ENCODE data around the gene E2F4.
A peak's percentile ranks its signal among the peaks of the same experiment; 100 is the strongest.

Gene E2F4

DNA sequence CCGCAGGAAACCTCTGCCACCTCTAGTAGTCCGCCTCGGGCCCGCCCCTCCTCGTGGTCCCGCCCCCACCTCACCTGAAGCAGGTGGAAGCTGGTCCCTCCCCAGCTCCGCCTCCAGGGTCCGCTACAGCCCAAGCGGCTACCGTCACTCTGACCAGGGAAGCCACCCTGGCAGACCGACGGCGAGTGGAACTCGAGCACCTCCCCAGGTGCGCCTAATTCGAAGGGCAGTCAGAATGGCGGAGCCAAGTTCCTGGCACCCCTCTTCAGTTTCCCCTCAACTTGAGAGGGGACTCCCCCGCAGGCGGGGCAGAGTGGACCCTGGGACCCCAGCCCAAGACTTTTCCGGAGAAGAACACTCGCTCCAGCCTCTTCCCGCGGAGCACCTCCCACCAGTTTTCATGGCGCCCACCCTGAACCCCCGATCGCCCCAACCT lies 54.8 kb downstream of the E2F4 start:
- H4K5ac ChIP-seq (ENCODE audit: low read length), result no peak overlapping the region
- H3K4me1 ChIP-seq (ENCODE audit: control insufficient read depth, low read depth, low read length), result peaks cover 21% of the 10 kb centered on the region
- H2BK15ac ChIP-seq (replicated peaks; ENCODE audit: low read depth), result no peak overlapping the region
- H4K8ac ChIP-seq (ENCODE audit: low read depth, low read length), result no peak overlapping the region
- peaks cover 4% of the 10 kb centered on the region for H3K27me3 ChIP-seq (ENCODE audit: insufficient read depth, low read length, poor library complexity)
- peak overlapping the region; percentile 85 for H3K9ac ChIP-seq (ENCODE audit: low read length)
- H3K27ac ChIP-seq (ENCODE audit: low read depth, low read length), result peak overlapping the region; percentile 90
- peak overlapping the region; percentile 82 for H3K4me3 ChIP-seq (ENCODE audit: low read length)
- DNase-seq, result peak; percentile 94
- WGBS (ENCODE audit: extremely low coverage, insufficient coverage, low lambda C conversion rate), result no CpG with 5 or more reads among the region's 26 CpGs
- no peak overlapping the region for H2BK120ac ChIP-seq (ENCODE audit: low read depth, low read length)
- H3K79me2 ChIP-seq (ENCODE audit: control insufficient read depth, insufficient read depth, low read length), result peaks cover 12% of the 10 kb centered on the region
- peak overlapping the region; percentile 94 for H3K56ac ChIP-seq (ENCODE audit: low read length)
- no peak overlapping the region for H2AK5ac ChIP-seq (ENCODE audit: low read length)
- H3K36me3 ChIP-seq (ENCODE audit: control insufficient read depth, insufficient read depth, low read length), result no peaks in the 10 kb centered on the region
- no peak overlapping the region for H3K4ac ChIP-seq (ENCODE audit: low read depth, low read length)
- H3K79me1 ChIP-seq (ENCODE audit: low read length), result peaks cover 12% of the 10 kb centered on the region
- H3K4me2 ChIP-seq (ENCODE audit: low read length), result peak overlapping the region; percentile 65
- peak overlapping the region; percentile 29 for H3K23ac ChIP-seq (ENCODE audit: low read length)
- H2BK5ac ChIP-seq (ENCODE audit: low read length), result peak overlapping the region; percentile 50
- peak overlapping the region; percentile 19 for H3K18ac ChIP-seq (ENCODE audit: low read length)

DNA sequence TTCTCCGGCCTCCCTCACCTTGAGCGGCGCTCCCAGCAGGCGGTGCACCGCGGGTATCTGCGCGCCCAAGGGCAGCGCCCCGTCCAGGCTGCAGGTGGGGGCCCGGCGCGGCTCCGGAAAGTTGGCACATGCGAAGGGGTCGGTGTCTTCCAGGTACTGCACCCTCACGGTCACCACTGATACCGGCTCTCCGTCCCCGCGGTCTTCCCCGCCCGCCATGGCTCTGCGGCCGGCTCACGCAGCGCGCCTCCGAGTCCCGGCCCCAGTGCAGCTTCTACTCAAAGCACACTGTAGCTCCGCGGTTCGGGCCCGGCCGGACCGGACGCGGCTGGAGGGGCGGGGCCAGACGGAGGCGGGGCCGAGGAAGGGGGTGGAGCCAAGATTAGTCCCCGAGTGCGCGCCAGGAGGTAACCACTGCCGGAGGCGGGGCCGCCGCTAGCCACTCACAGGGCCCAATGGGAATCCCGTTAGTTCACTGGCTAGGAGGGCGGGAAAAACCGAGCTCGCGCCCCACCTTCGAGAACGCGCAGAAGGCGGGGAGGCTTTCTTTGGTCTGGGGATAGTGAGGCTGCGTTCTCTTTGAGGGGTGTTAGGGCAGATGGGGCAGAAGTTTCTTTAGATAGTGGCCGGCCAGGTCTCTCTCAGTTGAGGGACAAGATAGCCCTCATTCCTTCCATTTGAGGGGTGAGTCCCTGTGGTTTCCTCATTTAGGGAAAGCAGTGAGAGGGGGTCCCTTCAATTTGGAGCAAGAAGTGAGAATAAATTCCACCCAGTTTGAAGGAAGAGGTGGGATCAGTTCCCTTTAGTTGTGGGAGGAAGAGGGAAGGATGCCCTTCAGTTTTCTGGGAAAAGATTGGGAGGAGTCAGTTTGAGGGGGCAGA lies 55.5 kb downstream of the E2F4 start, which contains the start of gene FHOD1:
Gene FHOD1, minus strand, starts transcription at position 290 of the 881 bp plus-strand sequence. Its CDS starts 71 bp downstream, at position 219.
- H3K27ac ChIP-seq (ENCODE audit: low read depth, low read length), result peak within 1 kb of the TSS; percentile 90

DNA sequence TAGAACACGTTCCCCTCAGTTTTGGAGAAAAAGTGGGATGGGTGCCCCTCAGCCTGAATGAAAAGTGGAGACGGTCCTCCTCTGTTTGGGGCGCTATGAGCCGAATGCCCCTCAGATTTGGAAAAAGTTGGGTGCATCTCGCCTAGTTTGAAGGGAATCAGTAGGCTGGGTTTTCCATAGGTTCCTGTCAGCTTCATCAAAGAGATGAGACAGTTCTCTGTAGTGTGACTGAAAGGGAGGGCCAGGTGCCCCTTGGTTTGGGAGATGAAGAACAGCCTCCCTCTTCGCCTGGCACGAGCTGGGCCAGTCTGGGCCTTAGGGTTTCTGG lies 56.1 kb downstream of the E2F4 start:
- Histone ChIP-seq H3K27me3 (ENCODE audit: insufficient read depth, low read length, poor library complexity) (peaks cover 4% of the 10 kb centered on the region), H4K8ac (ENCODE audit: low read depth, low read length) (no peak overlapping the region), H3K4me1 (ENCODE audit: control insufficient read depth, low read depth, low read length) (peaks cover 19% of the 10 kb centered on the region), H2AK5ac (ENCODE audit: low read length) (no peak overlapping the region), H3K4me2 (ENCODE audit: low read length) (peak overlapping the region; percentile 83), H3K18ac (ENCODE audit: low read length) (peak overlapping the region; percentile 89), H3K4me3 (ENCODE audit: low read length) (no peak overlapping the region), H2BK120ac (ENCODE audit: low read depth, low read length) (no peak overlapping the region), H3K56ac (ENCODE audit: low read length) (peak overlapping the region; percentile 90), H2BK5ac (ENCODE audit: low read length) (no peak overlapping the region), H4K5ac (ENCODE audit: low read length) (no peak overlapping the region), H3K27ac (ENCODE audit: low read depth, low read length) (no peak overlapping the region), H3K23ac (ENCODE audit: low read length) (no peak overlapping the region), H3K79me2 (ENCODE audit: control insufficient read depth, insufficient read depth, low read length) (peaks cover 6% of the 10 kb centered on the region), H3K36me3 (ENCODE audit: control insufficient read depth, insufficient read depth, low read length) (no peaks in the 10 kb centered on the region), H3K4ac (ENCODE audit: low read depth, low read length) (no peak overlapping the region), H3K79me1 (ENCODE audit: low read length) (peaks cover 7% of the 10 kb centered on the region), H2BK15ac (replicated peaks; ENCODE audit: low read depth) (no peak overlapping the region), H3K9ac (ENCODE audit: low read length) (peak overlapping the region; percentile 73)
- no CpG with 5 or more reads among the region's 7 CpGs for WGBS (ENCODE audit: extremely low coverage, insufficient coverage, low lambda C conversion rate)
- no peak for DNase-seq

More for the DNA sequence above, 55.5 kb downstream of the E2F4 start, which contains the start of gene FHOD1:
- peaks cover 9% of the 10 kb centered on the region for H3K79me1 ChIP-seq (ENCODE audit: low read length)
- no peak within 1 kb of the TSS for H2BK15ac ChIP-seq (replicated peaks; ENCODE audit: low read depth)
- H3K36me3 ChIP-seq (ENCODE audit: control insufficient read depth, insufficient read depth, low read length), result no peaks in the 10 kb centered on the region
- peak; percentile 96 for DNase-seq
- peaks cover 9% of the 10 kb centered on the region for H3K79me2 ChIP-seq (ENCODE audit: control insufficient read depth, insufficient read depth, low read length)
- H3K9ac ChIP-seq (ENCODE audit: low read length), result peak within 1 kb of the TSS; percentile 85
- no peak within 1 kb of the TSS for H2AK5ac ChIP-seq (ENCODE audit: low read length)
- peak within 1 kb of the TSS; percentile 89 for H3K18ac ChIP-seq (ENCODE audit: low read length)
- peaks cover 21% of the 10 kb centered on the region for H3K4me1 ChIP-seq (ENCODE audit: control insufficient read depth, low read depth, low read length)
- peak within 1 kb of the TSS; percentile 94 for H3K56ac ChIP-seq (ENCODE audit: low read length)
- peak within 1 kb of the TSS; percentile 50 for H2BK5ac ChIP-seq (ENCODE audit: low read length)
- H3K4me2 ChIP-seq (ENCODE audit: low read length), result peak within 1 kb of the TSS; percentile 83
- WGBS (ENCODE audit: extremely low coverage, insufficient coverage, low lambda C conversion rate), result no CpG with 5 or more reads among the region's 60 CpGs
- no peak within 1 kb of the TSS for H4K5ac ChIP-seq (ENCODE audit: low read length)
- H3K4me3 ChIP-seq (ENCODE audit: low read length), result peak within 1 kb of the TSS; percentile 82
- peak within 1 kb of the TSS; percentile 45 for H3K23ac ChIP-seq (ENCODE audit: low read length)
- H3K27me3 ChIP-seq (ENCODE audit: insufficient read depth, low read length, poor library complexity), result peaks cover 4% of the 10 kb centered on the region
- H3K4ac ChIP-seq (ENCODE audit: low read depth, low read length), result peak within 1 kb of the TSS; percentile 37
- H2BK120ac ChIP-seq (ENCODE audit: low read depth, low read length), result no peak within 1 kb of the TSS
- H4K8ac ChIP-seq (ENCODE audit: low read depth, low read length), result no peak within 1 kb of the TSS

Small RNAs within 50 kb of the gene (small RNA-seq; reads per million reads assigned to genes)
- gene MIR328 (ENCODE audit: insufficient read depth), result 6.6 reads per million, percentile 78 among the genes with 10 or more reads in this experiment

Measured in mesendoderm (in vitro differentiated cells).